ENCODE data around the gene ZDHHC3.

The ZDHHC3 gene

GRCh38 chr3:44918087-44918486 lies 57.9 kb downstream of the ZDHHC3 start:
- no peak for TF ChIP-seq SIN3A (IDR thresholded peaks at IDR 0.05; ENCODE audit: borderline replicate concordance, insufficient read depth, low read length)
- TF ChIP-seq REST (IDR thresholded peaks at IDR 0.05; ENCODE audit: insufficient read depth in 1 of 2, low read depth in 2 of 2, low read length in 2 of 2) = no peak
- TF ChIP-seq FOXP2 (optimal IDR thresholded peaks at IDR 0.05; ENCODE audit: borderline replicate concordance, extremely low read depth, extremely low read length, insufficient read depth) = no peak
- no peak for TF ChIP-seq TAF1 (IDR thresholded peaks at IDR 0.05; ENCODE audit: borderline replicate concordance, insufficient read depth, low read length)
- TF ChIP-seq POLR2AphosphoS5 (IDR thresholded peaks at IDR 0.05; ENCODE audit: low read depth, low read length) = no peak

GRCh38 chr3:44915702-44916438 lies 60.1 kb downstream of the ZDHHC3 start:
- TF ChIP-seq REST (IDR thresholded peaks at IDR 0.05; ENCODE audit: insufficient read depth in 1 of 2, low read depth in 2 of 2, low read length in 2 of 2) (no peak), SIN3A (IDR thresholded peaks at IDR 0.05; ENCODE audit: borderline replicate concordance, insufficient read depth, low read length) (no peak), POLR2AphosphoS5 (IDR thresholded peaks at IDR 0.05; ENCODE audit: low read depth, low read length) (no peak), TAF1 (IDR thresholded peaks at IDR 0.05; ENCODE audit: borderline replicate concordance, insufficient read depth, low read length) (no peak), FOXP2 (optimal IDR thresholded peaks at IDR 0.05; ENCODE audit: borderline replicate concordance, extremely low read depth, extremely low read length, insufficient read depth) (no peak)

- TF ChIP-seq FOXP2 (optimal IDR thresholded peaks at IDR 0.05; ENCODE audit: borderline replicate concordance, extremely low read depth, extremely low read length, insufficient read depth) (no peak), REST (IDR thresholded peaks at IDR 0.05; ENCODE audit: insufficient read depth in 1 of 2, low read depth in 2 of 2, low read length in 2 of 2) (no peak), SIN3A (IDR thresholded peaks at IDR 0.05; ENCODE audit: borderline replicate concordance, insufficient read depth, low read length) (no peak), POLR2AphosphoS5 (IDR thresholded peaks at IDR 0.05; ENCODE audit: low read depth, low read length) (no peak), TAF1 (IDR thresholded peaks at IDR 0.05; ENCODE audit: borderline replicate concordance, insufficient read depth, low read length) (no peak)
Measured at GRCh38 chr3:44914936-44915335, 61.0 kb downstream of the ZDHHC3 start.

GRCh38 chr3:44913868-44914468 lies 62.0 kb downstream of the ZDHHC3 start:
- TF ChIP-seq TAF1 (IDR thresholded peaks at IDR 0.05; ENCODE audit: borderline replicate concordance, insufficient read depth, low read length) = no peak
- no peak for TF ChIP-seq POLR2AphosphoS5 (IDR thresholded peaks at IDR 0.05; ENCODE audit: low read depth, low read length)
- TF ChIP-seq REST (IDR thresholded peaks at IDR 0.05; ENCODE audit: insufficient read depth in 1 of 2, low read depth in 2 of 2, low read length in 2 of 2) = peak; percentile 68 to 72
- TF ChIP-seq SIN3A (IDR thresholded peaks at IDR 0.05; ENCODE audit: borderline replicate concordance, insufficient read depth, low read length) = no peak
- no peak for TF ChIP-seq FOXP2 (optimal IDR thresholded peaks at IDR 0.05; ENCODE audit: borderline replicate concordance, extremely low read depth, extremely low read length, insufficient read depth)
